Posterior vena cava (tissue), 2 donors: Measurements from ENCODE around the gene SEMA4A. TPM values are rescaled to one million over a fixed set of nuclear protein-coding genes. Genes with fewer than 3 reads are reported as not detected.

Experiments used
- DNase-seq: peaks from one replicate; pipeline ENCODE4 v3.0.0-alpha.2; 2020; ENCODE audit warnings: low spot score
- intact Hi-C, 2 donors: fragments of 100-400 bp; cut with DNase I; formaldehyde crosslinking; loops; one replicate each; pipeline versions ENCODE4 v1.14.1 to v1.14.2; 2022 to 2023
- total RNA-seq, 2 donors: library from RNA; stranded (reverse); fragmentation: NEBNext Ultra II Directional; extraction: Animal tissue kit (Norgen Biotek cat#: 25700); gene quantifications; one replicate each; pipeline ENCODE4 v1.2.1, GENCODE V29; 2021
- donor health status: DM: yes; HTN: yes; CAD: no.
- donor health status: DM: yes; HTN: yes; CAD: no.

The SEMA4A gene
- total RNA-seq, 2 donors from 2014 or later = 5.8 to 8.0 TPM

GRCh38 chr1:156212833-156213643 lies 59.7 kb downstream of the SEMA4A start, which contains the start of gene PMF1:
TSS of gene PMF1 (plus strand) at chr1:156213007. CDS start at chr1:156213016, 9 bp downstream.
- peak; percentile 99 for DNase-seq
- intact Hi-C loops = no loop called here

GRCh38 chr1:156213644-156213966 lies 60.2 kb downstream of the SEMA4A start:
- DNase-seq = no peak
- intact Hi-C loops = no loop called here

GRCh38 chr1:156214024-156214748 lies 60.8 kb downstream of the SEMA4A start:
- intact Hi-C loops = no loop called here
- peak; percentile 48 for DNase-seq

DNA sequence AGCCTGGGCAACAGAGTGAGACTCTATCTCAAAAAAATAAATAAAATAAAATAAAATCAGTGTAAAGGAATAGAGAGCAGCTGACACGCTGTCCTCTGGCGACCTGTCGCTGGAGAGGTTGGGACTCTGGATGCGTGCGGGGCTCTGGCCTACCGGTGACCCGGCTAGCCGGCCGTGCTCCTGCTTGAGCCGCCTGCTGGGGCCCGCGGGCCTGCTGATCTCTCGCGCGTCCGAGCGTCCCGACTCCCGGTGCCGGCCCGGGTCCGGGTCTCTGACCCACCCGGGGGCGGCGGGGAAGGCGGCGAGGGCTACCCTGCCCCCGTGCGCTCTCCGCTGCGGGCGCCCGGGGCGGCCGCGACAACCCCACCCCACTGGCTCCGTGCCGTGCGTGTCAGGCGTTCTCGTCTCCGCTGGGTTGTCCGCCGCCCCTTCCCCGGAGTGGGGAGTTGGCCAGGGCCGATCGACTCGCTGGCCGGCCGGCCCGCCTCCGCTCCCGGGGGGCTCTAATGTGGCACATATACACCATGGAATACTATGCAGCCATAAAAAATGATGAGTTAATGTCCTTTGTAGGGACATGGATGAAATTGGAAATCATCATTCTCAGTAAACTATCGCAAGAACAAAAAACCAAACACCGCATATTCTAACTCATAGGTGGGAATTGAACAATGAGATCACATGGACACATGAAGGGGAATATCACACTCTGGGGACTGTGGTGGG lies 63.1 kb downstream of the SEMA4A start:
- peak; percentile 77 for DNase-seq
- intact Hi-C loops = loop anchor here in 1 of 2 donors (5.0 kb wide), 1 partner anchor 129 kb away; no protein-coding TSS in a partner anchor

GRCh38 chr1:156217871-156218270 lies 64.5 kb downstream of the SEMA4A start:
- peak; percentile 6 for DNase-seq
- intact Hi-C loops = loop anchor here in 1 of 2 donors (5.0 kb wide), 1 partner anchor 131 kb away; no protein-coding TSS in a partner anchor

DNA sequence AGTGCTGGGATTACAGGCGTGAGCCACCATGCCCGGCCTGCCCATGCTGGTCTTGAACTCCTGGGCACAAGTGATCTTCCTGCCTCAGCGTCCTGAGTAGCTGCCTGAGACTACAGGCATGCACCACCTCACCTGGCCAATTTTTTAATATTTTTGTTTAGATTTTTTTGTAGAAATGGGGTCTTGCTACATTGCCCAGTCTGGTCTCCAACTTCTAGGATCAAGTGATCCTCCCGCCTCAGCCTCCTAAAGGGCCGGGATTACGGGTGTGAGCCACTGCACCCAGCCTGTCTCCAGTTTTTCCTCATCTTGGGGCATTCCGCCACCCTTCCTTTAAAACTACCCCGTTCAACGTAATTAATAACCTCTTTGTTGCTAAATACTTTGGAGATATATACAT lies 66.8 kb downstream of the SEMA4A start:
- DNase-seq = no peak
- intact Hi-C loops = loop anchor here (5.0 kb wide), 3 partner anchors 68 to 128 kb away; partner anchors contain the start of gene SEMA4A (in 1 of the 2)

DNA sequence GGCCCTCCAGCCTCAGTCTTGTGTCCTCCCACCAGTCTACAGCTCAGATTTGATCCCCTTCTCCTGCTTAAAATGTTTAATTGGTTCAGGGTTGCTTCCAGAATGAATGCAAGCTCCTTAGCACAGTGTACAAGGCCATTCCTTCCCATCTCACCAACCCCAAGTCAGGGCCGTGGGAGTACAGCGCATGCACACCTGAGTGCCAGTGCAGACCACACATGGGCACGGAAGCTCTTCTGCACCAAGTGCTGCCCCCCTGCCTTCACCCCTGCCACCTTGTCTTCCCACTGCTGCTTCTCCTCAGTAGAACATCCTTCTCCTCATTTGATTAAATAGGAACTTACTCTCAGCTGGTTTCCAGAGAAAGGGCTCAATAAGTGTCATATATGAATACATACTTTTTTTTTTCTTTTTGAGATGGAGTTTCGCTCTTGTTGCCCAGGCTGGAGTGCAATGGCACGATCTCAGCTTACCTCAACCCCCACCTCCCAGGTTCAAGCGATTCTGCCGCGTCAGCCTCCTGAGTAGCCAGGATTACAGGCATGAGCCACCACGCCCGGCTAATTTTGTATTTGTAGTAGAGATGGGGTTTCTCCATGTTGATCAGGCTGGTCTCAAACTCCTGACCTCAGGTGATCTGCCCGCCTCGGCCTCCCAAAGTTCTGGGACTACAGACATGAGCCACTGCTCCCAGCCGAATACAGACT lies 68.8 kb downstream of the SEMA4A start:
- intact Hi-C loops = loop anchor here (5.0 kb wide), 3 partner anchors 70 to 130 kb away; partner anchors contain the start of gene SEMA4A (in 1 of the 2)
- peak; percentile 28 for DNase-seq

DNA sequence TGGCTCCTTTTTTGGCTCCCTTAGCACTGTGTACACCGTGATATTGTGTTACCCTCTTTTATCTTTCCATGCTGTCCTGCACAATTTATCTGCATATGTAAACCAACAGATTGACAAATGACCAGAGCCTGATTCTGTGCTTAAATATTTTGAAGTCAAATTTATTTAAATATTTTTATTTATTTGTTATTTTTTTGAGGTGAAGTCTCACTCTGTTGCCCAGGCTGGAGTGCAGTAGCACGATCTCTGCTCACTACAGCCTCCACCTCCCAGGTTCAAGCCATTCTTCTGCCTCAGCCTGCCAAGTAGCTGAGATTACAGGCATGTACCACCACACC lies 72.3 kb downstream of the SEMA4A start:
- intact Hi-C loops = loop anchor here in 1 of 2 donors (5.0 kb wide), 1 partner anchor 133 kb away; no protein-coding TSS in a partner anchor
- no peak for DNase-seq

GRCh38 chr1:156226116-156226538 lies 72.7 kb downstream of the SEMA4A start:
- DNase-seq = no peak
- intact Hi-C loops = loop anchor here in 1 of 2 donors (5.0 kb wide), 1 partner anchor 134 kb away; no protein-coding TSS in a partner anchor

- DNase-seq = no peak
- intact Hi-C loops = loop anchor here in 1 of 2 donors (5.0 kb wide), 1 partner anchor 134 kb away; no protein-coding TSS in a partner anchor
Observed at GRCh38 chr1:156226782-156227181, 73.4 kb downstream of the SEMA4A start.

Other genes starting within 250 kb of the SEMA4A start
- gene RIT1, start 242.2 kb upstream of the SEMA4A start, total RNA-seq = 10 to 100 TPM; 34.1 to 36.2 TPM
- 10 to 100 TPM; 28.6 to 28.8 TPM for gene KHDC4, start 219.2 kb upstream of the SEMA4A start, total RNA-seq
- not detected for gene RXFP4, start 211.9 kb upstream of the SEMA4A start, total RNA-seq
- 100 to 1,000 TPM; 138 to 161 TPM for gene ARHGEF2, start 175.0 kb upstream of the SEMA4A start, total RNA-seq
- 100 to 1,000 TPM; 147 to 173 TPM for gene SSR2, start 132.6 kb upstream of the SEMA4A start, total RNA-seq
- 10 to 100 TPM; 18.0 to 29.1 TPM for gene UBQLN4, start 99.8 kb upstream of the SEMA4A start, total RNA-seq
- gene LAMTOR2, start 98.8 kb upstream of the SEMA4A start, total RNA-seq = 10 to 100 TPM; 34.7 to 38.4 TPM
- gene RAB25, start 92.4 kb upstream of the SEMA4A start, total RNA-seq = not detected
- under 1 TPM; 0.23 to 0.76 TPM for gene MEX3A, start 71.1 kb upstream of the SEMA4A start, total RNA-seq
- gene LMNA, start 38.9 kb upstream of the SEMA4A start, total RNA-seq = 100 to 1,000 TPM; 500 to 599 TPM
- gene SLC25A44, start 40.5 kb downstream of the SEMA4A start, total RNA-seq = 10 to 100 TPM; 16.1 to 21.2 TPM
- 10 to 100 TPM; 31.8 to 34.6 TPM for gene PMF1, start 59.4 kb downstream of the SEMA4A start, total RNA-seq
- gene BGLAP, start 88.6 kb downstream of the SEMA4A start, total RNA-seq = under 1 TPM in 1 of 2 donors, not detected in 1; 0.71 TPM
- 1 to 10 TPM in 1 of 2 donors, under 1 TPM in 1; 0.43 to 1.9 TPM for gene PAQR6, start 94.5 kb downstream of the SEMA4A start, total RNA-seq
- 10 to 100 TPM; 44.0 to 50.9 TPM for gene SMG5, start 129.2 kb downstream of the SEMA4A start, total RNA-seq
- 1 to 10 TPM; 1.6 to 2.7 TPM for gene TMEM79, start 130.7 kb downstream of the SEMA4A start, total RNA-seq
- 10 to 100 TPM; 34.2 to 51.5 TPM for gene GLMP, start 142.1 kb downstream of the SEMA4A start, total RNA-seq
- gene VHLL, start 145.7 kb downstream of the SEMA4A start, total RNA-seq = not detected
- gene CCT3, start 184.7 kb downstream of the SEMA4A start, total RNA-seq = 100 to 1,000 TPM; 124 to 133 TPM
- not detected for gene TSACC, start 184.9 kb downstream of the SEMA4A start, total RNA-seq
- not detected for gene RHBG, start 215.6 kb downstream of the SEMA4A start, total RNA-seq